Mucosa of descending colon (tissue), 3 donors: ENCODE data around the gene AHCYL2. TPM values are rescaled to one million over a fixed set of nuclear protein-coding genes. Genes with fewer than 3 reads are reported as not detected.

Experiments used
- ATAC-seq: fragments of 200-7000 bp; cut with Tn5 transposase; one replicate; pipeline ENCODE4 v1.9.1; 2020; ENCODE audit warnings: mild to moderate bottlenecking, moderate library complexity
- DNase-seq, 3 donors: peaks; one replicate each; pipeline ENCODE4 v3.0.0-alpha.2; 2020
- H3K36me3 ChIP-seq: fragments of 200-600 bp; one replicate; pipeline ENCODE4 v1.8.0; 2021; ENCODE audit warnings: low read depth, mild to moderate bottlenecking
- H3K4me1 ChIP-seq: fragments of 200-600 bp; one replicate; pipeline ENCODE4 v1.8.0; 2021; ENCODE audit warnings: low read depth, mild to moderate bottlenecking
- H3K4me3 ChIP-seq: fragments of 200-600 bp; one replicate; pipeline ENCODE4 v1.8.0; 2021; ENCODE audit warnings: mild to moderate bottlenecking
- H3K9me3 ChIP-seq: fragments of 200-600 bp; one replicate; pipeline ENCODE4 v1.8.0; 2021; ENCODE audit warnings: mild to moderate bottlenecking
- CTCF ChIP-seq: fragments of 200-600 bp; IDR thresholded peaks from one replicate; pipeline ENCODE4 v1.8.0; 2022; ENCODE audit warnings: antibody characterized with exemption, mild to moderate bottlenecking
- intact Hi-C, 2 donors: fragments of 100-400 bp; cut with DNase I in 1 of 2; cut with micrococcal nuclease in 1 of 2; formaldehyde crosslinking; loops; one replicate each; pipeline versions ENCODE4 v1.11.0 to v1.11.1; 2022; cut with DNase I, micrococcal nuclease
- total RNA-seq, 3 donors: library from RNA; stranded (reverse); fragmentation: NEBNext Ultra II Directional in 2 of 3; extraction: Animal tissue kit (Norgen Biotek cat#: 25700) in 2 of 3; gene quantifications; one replicate each; pipeline versions ENCODE4 v1.2.1 to v1.2.4, GENCODE V29; 2021 to 2023
- donor health status: DM: no; HTN: no; CAD: no; lungs with moderate emphysema.
- donor health status: DM: no; HTN: no; CAD: no.
- donor health status: DM: no; HTN: yes; CAD: no.

The AHCYL2 gene
- total RNA-seq, 3 donors from 2014 or later, result 215 to 717 (median 467) TPM

GRCh38 chr7:129227646-129228578 is 3.1 kb downstream of the AHCYL2 start:
- peaks cover 12% of the 10 kb centered on the region for H3K4me1 ChIP-seq
- no peak for TF ChIP-seq CTCF
- ATAC-seq (no peak), DNase-seq (no peak)
- H3K9me3 ChIP-seq, result no peaks in the 10 kb centered on the region
- H3K36me3 ChIP-seq, result no peaks in the 10 kb centered on the region
- no peak overlapping the region for H3K4me3 ChIP-seq
- intact Hi-C loops, result no loop called here

- intact Hi-C loops, result no loop called here
- no peak for ATAC-seq
- no peak for DNase-seq
- no peak overlapping the region for H3K4me3 ChIP-seq
- H3K4me1 ChIP-seq, result peaks cover 12% of the 10 kb centered on the region
- H3K36me3 ChIP-seq, result no peaks in the 10 kb centered on the region
- no peak for TF ChIP-seq CTCF
- H3K9me3 ChIP-seq, result no peaks in the 10 kb centered on the region
Observed at GRCh38 chr7:129228633-129229032, 3.8 kb downstream of the AHCYL2 start.

- Histone ChIP-seq H3K4me3 (no peak overlapping the region), H3K36me3 (no peaks in the 10 kb centered on the region), H3K9me3 (no peaks in the 10 kb centered on the region), H3K4me1 (peaks cover 6% of the 10 kb centered on the region)
- DNase-seq, result no peak
- intact Hi-C loops, result no loop called here
- no peak for TF ChIP-seq CTCF
- ATAC-seq, result no peak
Observed at GRCh38 chr7:129231666-129232065, 6.8 kb downstream of the AHCYL2 start.

GRCh38 chr7:129238546-129238945 is 13.7 kb downstream of the AHCYL2 start:
- Histone ChIP-seq H3K36me3 (no peaks in the 10 kb centered on the region), H3K4me1 (no peaks in the 10 kb centered on the region), H3K9me3 (no peaks in the 10 kb centered on the region), H3K4me3 (no peak overlapping the region)
- TF ChIP-seq CTCF, result no peak
- ATAC-seq, result no peak
- intact Hi-C loops, result no loop called here
- DNase-seq, result peak in 1 of 3 donors; percentile 27

- H3K36me3 ChIP-seq, result no peaks in the 10 kb centered on the region
- no peak for ATAC-seq
Observed at GRCh38 chr7:129240119-129240820, 15.4 kb downstream of the AHCYL2 start.

More at GRCh38 chr7:129240119-129240820, 15.4 kb downstream of the AHCYL2 start:
- Histone ChIP-seq H3K4me1 (no peaks in the 10 kb centered on the region), H3K9me3 (no peaks in the 10 kb centered on the region), H3K4me3 (no peak overlapping the region)
- intact Hi-C loops, result no loop called here
- no peak for DNase-seq
- TF ChIP-seq CTCF, result no peak
